ENCODE data around the gene PHYKPL. TPM values are rescaled to one million over a fixed set of nuclear protein-coding genes. Genes with fewer than 3 reads are reported as not detected.
"Not testable (repeated sequence)": the region's sequence is repeated elsewhere in the genome, so short reads cannot be mapped to it uniquely, and the experiment has no call there.

PHYKPL gene
- total and polyA plus RNA-seq, 7 donors: 26.0 to 121 (median 47.6) TPM

DNA sequence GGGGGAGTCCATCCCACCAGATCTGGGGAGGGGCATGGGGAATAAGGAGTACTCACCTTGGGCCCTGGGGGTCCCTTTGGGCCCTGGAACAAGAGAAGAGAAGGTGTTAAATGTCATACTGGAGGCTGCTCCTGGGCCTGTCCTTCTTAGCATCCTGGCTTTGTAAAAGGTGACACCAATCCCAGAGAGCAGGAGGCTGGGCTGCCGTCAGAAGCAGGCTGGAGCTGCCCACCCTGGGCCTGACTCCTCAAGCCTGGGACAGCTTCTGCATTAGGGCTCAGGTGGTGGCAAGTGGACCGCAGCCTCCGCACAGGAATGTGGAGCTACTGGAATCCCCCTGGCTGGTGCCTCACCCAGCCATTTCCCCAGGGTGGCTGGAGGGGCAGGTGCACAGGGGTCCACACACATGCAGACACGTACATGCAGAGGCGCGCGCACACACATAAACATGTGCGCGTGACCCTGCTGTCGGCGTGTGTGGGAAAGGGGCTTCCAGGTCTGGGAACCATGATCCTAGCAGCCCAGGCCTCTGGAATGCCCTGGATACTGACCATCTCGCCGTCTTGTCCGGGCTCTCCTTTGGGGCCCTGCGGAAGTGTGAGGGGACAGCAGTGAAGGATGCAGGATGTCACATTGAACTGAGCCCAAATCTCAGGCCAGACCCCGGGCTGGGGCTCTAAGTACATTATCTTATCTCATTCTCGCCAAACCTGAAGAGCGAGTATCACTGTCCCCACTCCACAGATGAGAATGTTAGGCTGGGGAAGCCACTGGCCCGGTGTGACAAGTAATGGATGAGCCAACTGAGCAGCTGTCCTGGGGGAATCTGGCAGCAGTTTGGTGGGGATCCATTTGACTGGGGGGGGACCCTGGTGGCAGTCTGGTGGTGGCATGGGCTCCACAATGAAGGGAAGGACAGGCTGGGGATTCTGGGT lies 29.3 kb upstream of the PHYKPL start:
- 85 to 91% methylated on average over 19 of the region's 19 CpGs for WGBS, 2 donors
- H3K36me3 ChIP-seq: no peaks in the 10 kb centered on the region
- H3K9me3 ChIP-seq: no peaks in the 10 kb centered on the region
- intact Hi-C loops (cut with DNase I): no loop called here
- H3K4me1 ChIP-seq: no peaks in the 10 kb centered on the region
- H3K4me3 ChIP-seq: no peak overlapping the region
- TF ChIP-seq POLR2AphosphoS5 (IDR thresholded peaks at IDR 0.05) (no peak), POLR2A (IDR thresholded peaks at IDR 0.05) (no peak), EP300 (IDR thresholded peaks at IDR 0.05) (no peak)
- TF ChIP-seq, protein P1, sequence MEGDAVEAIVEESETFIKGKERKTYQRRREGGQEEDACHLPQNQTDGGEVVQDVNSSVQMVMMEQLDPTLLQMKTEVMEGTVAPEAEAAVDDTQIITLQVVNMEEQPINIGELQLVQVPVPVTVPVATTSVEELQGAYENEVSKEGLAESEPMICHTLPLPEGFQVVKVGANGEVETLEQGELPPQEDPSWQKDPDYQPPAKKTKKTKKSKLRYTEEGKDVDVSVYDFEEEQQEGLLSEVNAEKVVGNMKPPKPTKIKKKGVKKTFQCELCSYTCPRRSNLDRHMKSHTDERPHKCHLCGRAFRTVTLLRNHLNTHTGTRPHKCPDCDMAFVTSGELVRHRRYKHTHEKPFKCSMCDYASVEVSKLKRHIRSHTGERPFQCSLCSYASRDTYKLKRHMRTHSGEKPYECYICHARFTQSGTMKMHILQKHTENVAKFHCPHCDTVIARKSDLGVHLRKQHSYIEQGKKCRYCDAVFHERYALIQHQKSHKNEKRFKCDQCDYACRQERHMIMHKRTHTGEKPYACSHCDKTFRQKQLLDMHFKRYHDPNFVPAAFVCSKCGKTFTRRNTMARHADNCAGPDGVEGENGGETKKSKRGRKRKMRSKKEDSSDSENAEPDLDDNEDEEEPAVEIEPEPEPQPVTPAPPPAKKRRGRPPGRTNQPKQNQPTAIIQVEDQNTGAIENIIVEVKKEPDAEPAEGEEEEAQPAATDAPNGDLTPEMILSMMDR (IDR thresholded peaks at IDR 0.05): no peak
- no peak overlapping the region for H3K27ac ChIP-seq
- no peaks in the 10 kb centered on the region for H3K27me3 ChIP-seq
- no peak for DNase-seq

DNA sequence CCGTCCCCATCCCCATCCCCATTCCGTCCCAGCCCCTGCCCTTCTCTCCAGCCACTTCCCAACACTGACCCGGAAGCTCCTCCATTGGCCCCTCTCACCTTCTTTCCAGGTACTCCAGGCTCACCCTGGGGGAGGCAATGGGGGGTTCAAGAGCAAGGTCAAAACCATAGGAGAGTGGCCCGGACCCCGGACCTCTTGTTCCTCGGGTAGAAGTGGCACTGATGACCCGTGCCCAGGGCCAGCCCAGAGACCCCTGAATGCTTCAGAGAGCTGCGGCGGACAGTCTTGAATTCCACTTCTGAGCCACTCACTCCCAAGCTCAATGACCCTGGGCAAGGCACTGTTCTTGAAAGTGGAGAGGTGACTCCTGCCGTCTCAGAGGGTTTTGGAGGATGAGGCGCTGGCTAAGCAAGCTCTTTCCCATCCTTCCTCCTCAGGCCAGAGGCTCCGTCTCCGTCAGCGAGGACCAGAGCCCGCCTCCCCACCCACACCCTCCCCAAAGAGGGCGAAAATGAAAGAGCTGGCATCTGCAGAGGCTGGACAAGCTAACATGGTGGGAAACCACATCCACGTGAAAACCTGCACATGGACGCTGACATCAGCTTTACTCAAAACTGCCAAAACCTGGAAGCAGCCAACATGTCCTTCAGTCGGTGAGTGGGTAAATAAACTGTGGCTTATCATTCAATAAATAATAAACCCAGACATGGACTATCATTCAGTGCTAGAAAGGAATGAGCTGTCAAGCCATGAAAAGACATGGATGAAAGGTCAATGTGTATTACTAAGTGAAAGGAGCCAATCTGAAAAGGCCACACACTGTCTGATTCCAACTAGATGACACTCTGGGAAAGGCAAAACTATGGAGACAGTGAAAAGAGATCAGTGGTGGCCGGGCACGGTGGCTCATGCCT lies 27.3 kb upstream of the PHYKPL start:
- no peak overlapping the region for H3K27ac ChIP-seq
- intact Hi-C loops (cut with DNase I): no loop called here
- DNase-seq: no peak
- no peak for TF ChIP-seq POLR2AphosphoS5 (IDR thresholded peaks at IDR 0.05)
- TF ChIP-seq EP300 (IDR thresholded peaks at IDR 0.05): no peak
- TF ChIP-seq, protein P1 (IDR thresholded peaks at IDR 0.05): no peak
- no peak for TF ChIP-seq POLR2A (IDR thresholded peaks at IDR 0.05)
- H3K9me3 ChIP-seq: no peaks in the 10 kb centered on the region
- 75 to 80% methylated on average over 21 of the region's 21 CpGs for WGBS, 2 donors
- no peaks in the 10 kb centered on the region for H3K27me3 ChIP-seq
- H3K36me3 ChIP-seq: no peaks in the 10 kb centered on the region
- H3K4me1 ChIP-seq: no peaks in the 10 kb centered on the region
- H3K4me3 ChIP-seq: no peak overlapping the region

DNA sequence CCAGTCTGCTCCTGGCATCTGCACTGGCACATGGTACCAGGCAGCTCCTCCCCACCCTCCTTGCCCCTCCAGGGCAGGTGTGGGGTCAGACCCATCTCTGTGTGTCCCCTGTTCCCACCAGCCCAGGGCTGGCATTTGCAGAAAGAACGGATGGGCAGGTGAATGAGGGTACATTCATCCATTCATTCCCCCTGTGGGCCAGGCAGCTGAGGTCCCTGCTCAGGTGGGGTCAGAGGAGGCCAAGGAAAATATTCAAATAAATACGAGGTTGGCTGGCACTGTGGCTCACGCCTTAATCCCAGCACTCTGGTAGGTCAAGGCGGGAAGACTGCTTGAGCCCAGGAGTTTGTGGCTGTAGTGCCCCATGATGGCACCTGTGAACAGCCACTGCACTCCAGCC lies 25.0 kb upstream of the PHYKPL start:
- intact Hi-C loops (cut with DNase I): no loop called here
- Histone ChIP-seq H3K36me3 (no peaks in the 10 kb centered on the region), H3K4me1 (no peaks in the 10 kb centered on the region), H3K27me3 (no peaks in the 10 kb centered on the region), H3K9me3 (no peaks in the 10 kb centered on the region), H3K27ac (no peak overlapping the region), H3K4me3 (no peak overlapping the region)
- DNase-seq: no peak
- TF ChIP-seq EP300 (IDR thresholded peaks at IDR 0.05): no peak
- WGBS, 2 donors: 75 to 87% methylated on average over 4 of the region's 4 CpGs

DNA sequence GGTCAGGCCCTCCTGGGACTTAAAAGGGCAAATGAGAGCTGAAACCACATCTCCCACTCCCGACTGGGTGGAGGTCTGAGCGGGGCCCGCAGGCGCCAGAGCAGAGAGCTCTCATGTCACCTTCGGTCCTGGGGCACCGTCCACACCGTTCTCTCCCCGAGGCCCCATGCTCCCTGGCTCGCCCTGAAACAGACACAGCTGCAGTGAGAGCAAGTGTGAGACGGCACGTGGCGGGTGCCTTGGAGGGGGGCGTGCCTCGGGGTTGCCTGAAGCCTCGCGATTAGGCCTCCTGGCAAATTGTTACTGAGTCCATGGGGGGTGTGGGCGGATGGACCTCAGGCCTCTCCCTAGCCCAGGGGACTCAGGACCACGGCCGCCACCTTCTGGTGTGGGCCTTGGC lies 24.1 kb upstream of the PHYKPL start:
- Histone ChIP-seq H3K4me3 (no peak overlapping the region), H3K9me3 (no peaks in the 10 kb centered on the region), H3K4me1 (no peaks in the 10 kb centered on the region), H3K36me3 (no peaks in the 10 kb centered on the region), H3K27me3 (no peaks in the 10 kb centered on the region), H3K27ac (no peak overlapping the region)
- intact Hi-C loops (cut with DNase I): no loop called here
- DNase-seq: no peak
- no peak for TF ChIP-seq POLR2A (IDR thresholded peaks at IDR 0.05)
- TF ChIP-seq, protein P1 (IDR thresholded peaks at IDR 0.05): no peak
- TF ChIP-seq POLR2AphosphoS5 (IDR thresholded peaks at IDR 0.05): no peak
- TF ChIP-seq EP300 (IDR thresholded peaks at IDR 0.05): no peak
- 82 to 83% methylated on average over 19 of the region's 19 CpGs for WGBS, 2 donors

DNA sequence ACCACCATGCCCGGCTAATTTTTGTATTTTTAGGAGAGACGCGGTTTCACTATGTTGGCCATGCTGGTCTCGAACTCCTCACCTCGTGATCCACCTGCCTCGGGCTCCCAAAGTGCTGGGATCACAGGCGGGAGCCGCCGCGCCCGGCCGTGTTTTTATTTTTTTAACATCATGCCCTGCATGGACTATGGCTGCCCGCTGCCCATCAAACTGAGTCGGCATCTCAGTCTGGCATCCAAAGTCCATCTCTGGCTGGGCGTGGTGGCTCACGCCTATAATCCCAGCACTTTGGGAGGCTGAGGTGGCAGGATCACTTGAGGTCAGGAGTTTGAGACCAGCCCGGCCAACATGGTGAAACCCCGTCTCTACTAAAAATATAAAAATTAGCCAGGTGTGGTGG lies 21.0 kb upstream of the PHYKPL start:
- H3K9me3 ChIP-seq; intact Hi-C loops (cut with DNase I); H3K4me1 ChIP-seq; H3K4me3 ChIP-seq; H3K27me3 ChIP-seq; H3K27ac ChIP-seq; DNase-seq; H3K36me3 ChIP-seq: not testable (repeated sequence)
- 35 to 82% methylated on average over 18 of the region's 18 CpGs for WGBS, 2 donors
